ENCODE results near the gene XPO1.

- no peak for TF ChIP-seq CTCF (IDR thresholded peaks at IDR 0.05)
- no peak for TF ChIP-seq POLR2A (IDR thresholded peaks at IDR 0.05)
Observed at GRCh38 chr2:61471905-61472805, 66.0 kb downstream of the XPO1 start.
